Calu3 (cell line): ENCODE data around the gene ABCG4. TPM values are rescaled to one million over a fixed set of nuclear protein-coding genes. Genes with fewer than 3 reads are reported as not detected.
"Not testable (repeated sequence)": the region's sequence is repeated elsewhere in the genome, so short reads cannot be mapped to it uniquely, and the experiment has no call there.

ENCODE experiments used
- BruUV-seq: library from RNA; stranded (reverse); fragments of 400-500 nt; replicated peaks from 2 replicates; lab custom pipeline; 2021; lab: Mats Ljungman, UMichigan
- CTCF ChIA-PET: fragments of 300-600 bp; sonication (Branson Sonifier 250); formaldehyde crosslinking; loops from one replicate; lab custom pipeline; 2022; ENCODE audit warnings: antibody characterized with exemption; lab: Charles Lee
- DNase-seq: peaks from one replicate; pipeline ENCODE4 v3.0.0; 2022
- H3K27ac Mint-ChIP-seq: one replicate; pipeline ENCODE4 v1.8.0; 2022; ENCODE audit warnings: mixed read lengths; ENCODE audit not compliant: unreplicated experiment
- H3K27me3 Mint-ChIP-seq: one replicate; pipeline ENCODE4 v1.8.0; 2022; ENCODE audit warnings: mixed read lengths; ENCODE audit not compliant: unreplicated experiment
- H3K36me3 Mint-ChIP-seq: one replicate; pipeline ENCODE4 v1.8.0; 2022; ENCODE audit warnings: mild to moderate bottlenecking, moderate library complexity, mixed read lengths; ENCODE audit not compliant: insufficient read depth, unreplicated experiment
- H3K4me1 Mint-ChIP-seq: one replicate; pipeline ENCODE4 v1.8.0; 2022; ENCODE audit warnings: mild to moderate bottlenecking, low read depth, mixed read lengths; ENCODE audit not compliant: unreplicated experiment
- H3K4me3 Mint-ChIP-seq: one replicate; pipeline ENCODE4 v1.8.0; 2022; ENCODE audit warnings: mild to moderate bottlenecking, low read depth, moderate library complexity, mixed read lengths; ENCODE audit not compliant: unreplicated experiment
- H3K9me3 Mint-ChIP-seq: one replicate; pipeline ENCODE4 v1.8.0; 2022; ENCODE audit warnings: low read depth, mixed read lengths; ENCODE audit not compliant: unreplicated experiment
- CTCF ChIP-seq: fragments of 200-600 bp; IDR thresholded peaks from one replicate; pipeline ENCODE4 v1.8.0; 2022; ENCODE audit warnings: antibody characterized with exemption; ENCODE audit not compliant: unreplicated experiment
- intact Hi-C: fragments of 100-400 bp; cut with micrococcal nuclease; formaldehyde crosslinking; loops from one replicate; pipeline ENCODE4 v1.10.0; 2022; ENCODE audit not compliant: unreplicated experiment
- total RNA-seq: library from RNA; stranded (reverse); gene quantifications from 2 replicates; pipeline ENCODE4 v1.2.3, GENCODE V29; 2022

The ABCG4 gene
- total RNA-seq, 1 experiment from 2014 or later = not detected

- TF ChIP-seq CTCF = no peak
- no peaks in the 10 kb centered on the region for H3K36me3 Mint-ChIP-seq
- no peaks in the 10 kb centered on the region for H3K9me3 Mint-ChIP-seq
- H3K4me1 Mint-ChIP-seq = no peaks in the 10 kb centered on the region
- DNase-seq = no peak
- peaks cover under 1% of the 10 kb centered on the region for H3K27me3 Mint-ChIP-seq
- CTCF ChIA-PET = interaction anchor here (0.5 kb wide), 1 partner anchor 18 kb away, joined by 3 read pairs; no protein-coding TSS in a partner anchor
- BruUV-seq = no TSS peak
- H3K27ac Mint-ChIP-seq = no peak overlapping the region
- intact Hi-C loops = no loop called here
- no peak overlapping the region for H3K4me3 Mint-ChIP-seq
These were observed 31.1 kb downstream of the ABCG4 start for GRCh38 chr11:119179983-119180382.

DNA sequence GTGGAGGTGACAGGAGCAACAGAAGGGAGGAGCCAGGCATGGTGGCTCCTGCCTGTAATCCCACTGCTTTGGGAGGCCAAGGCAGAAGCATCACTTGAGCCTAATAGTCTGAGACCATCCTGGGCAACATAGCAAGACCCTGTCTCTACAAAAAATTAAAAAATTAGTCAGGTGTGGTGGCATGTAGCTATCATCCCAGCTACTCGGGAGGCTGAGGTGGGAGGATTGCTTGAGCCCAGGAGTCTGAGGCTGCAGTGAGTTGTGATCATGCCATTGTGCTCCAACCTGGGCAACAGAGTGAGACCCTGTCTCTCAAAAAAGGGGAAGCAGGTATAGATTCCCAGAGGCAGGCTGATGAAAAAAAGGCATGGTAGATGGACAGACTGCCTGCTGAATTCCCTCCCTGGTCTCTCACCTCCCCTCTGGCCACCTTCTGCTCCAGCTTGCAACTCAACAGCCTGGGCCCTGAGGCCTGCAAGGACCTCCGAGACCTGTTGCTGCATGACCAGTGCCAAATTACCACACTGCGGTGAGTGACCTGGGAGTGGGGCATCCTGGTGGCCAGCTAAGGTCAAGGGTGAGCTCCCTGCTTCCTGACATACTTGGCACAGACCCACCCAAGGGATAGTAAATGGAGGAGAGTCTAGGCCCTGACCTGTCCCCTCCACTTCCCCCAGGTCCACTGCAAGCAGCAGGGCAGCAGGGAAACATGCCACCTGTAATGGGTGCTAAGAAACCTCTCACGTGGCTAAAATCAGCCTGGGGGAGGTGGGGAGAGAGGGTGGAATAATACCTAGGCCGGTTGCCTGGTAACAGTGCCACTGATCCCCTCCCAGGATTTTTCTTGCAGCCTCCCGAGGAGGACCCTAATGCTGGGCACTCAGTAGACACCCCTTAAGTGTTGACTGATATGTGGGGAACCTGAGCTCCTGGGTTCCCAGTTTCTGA, 32.2 kb downstream of the ABCG4 start:
- no peak overlapping the region for H3K4me3 Mint-ChIP-seq
- intact Hi-C loops = no loop called here
- H3K36me3 Mint-ChIP-seq = no peaks in the 10 kb centered on the region
- no TSS peak for BruUV-seq
- no peak overlapping the region for H3K27ac Mint-ChIP-seq
- DNase-seq = no peak
- no peaks in the 10 kb centered on the region for H3K9me3 Mint-ChIP-seq
- peaks cover 9% of the 10 kb centered on the region for H3K4me1 Mint-ChIP-seq
- TF ChIP-seq CTCF = no peak
- CTCF ChIA-PET = interaction anchor here (0.6 kb wide), 1 partner anchor 242 kb away, joined by 3 read pairs; the partner anchor contains the start of gene THY1
- H3K27me3 Mint-ChIP-seq = peaks cover 11% of the 10 kb centered on the region

- TF ChIP-seq CTCF = no peak
- H3K4me3 Mint-ChIP-seq = no peak overlapping the region
- DNase-seq = no peak
- no peaks in the 10 kb centered on the region for H3K9me3 Mint-ChIP-seq
- CTCF ChIA-PET = no interaction called here
- H3K27me3 Mint-ChIP-seq = peaks cover 19% of the 10 kb centered on the region
- no TSS peak for BruUV-seq
- intact Hi-C loops = no loop called here
- H3K4me1 Mint-ChIP-seq = peaks cover 13% of the 10 kb centered on the region
- no peaks in the 10 kb centered on the region for H3K36me3 Mint-ChIP-seq
- no peak overlapping the region for H3K27ac Mint-ChIP-seq
These were observed 33.0 kb downstream of the ABCG4 start for GRCh38 chr11:119181677-119182412.

DNA sequence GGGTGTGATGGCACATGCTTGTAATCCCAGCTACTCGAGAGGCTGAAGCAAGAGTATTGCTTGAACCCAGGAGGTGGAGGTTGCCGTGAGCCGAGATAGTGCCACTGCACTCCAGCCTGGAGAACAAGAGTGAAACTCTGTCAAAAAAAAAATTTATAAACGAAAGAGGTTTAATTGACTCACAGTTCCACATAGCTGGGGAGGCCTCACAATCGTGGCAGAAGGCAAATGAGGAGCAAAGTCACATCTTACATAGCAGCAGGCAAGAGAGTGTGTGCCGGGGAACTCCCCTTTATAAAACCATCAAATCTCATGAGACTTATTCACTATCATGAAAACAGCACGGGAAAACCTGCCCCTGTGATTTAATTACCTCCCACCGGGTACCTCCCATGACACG, 35.5 kb downstream of the ABCG4 start:
- H3K27me3 Mint-ChIP-seq = peaks cover 19% of the 10 kb centered on the region
- CTCF ChIA-PET, H3K27ac Mint-ChIP-seq, H3K4me3 Mint-ChIP-seq, intact Hi-C loops, DNase-seq, BruUV-seq, H3K36me3 Mint-ChIP-seq, H3K9me3 Mint-ChIP-seq: not testable (repeated sequence)
- peaks cover 13% of the 10 kb centered on the region for H3K4me1 Mint-ChIP-seq
